ENCODE results near the gene ROR1. TPM values are rescaled to one million over a fixed set of nuclear protein-coding genes. Genes with fewer than 3 reads are reported as not detected.
A peak's percentile ranks its signal among the peaks of the same experiment; 100 is the strongest.

The ROR1 gene
- total RNA-seq, 4 donors from 2014 or later, result 10.6 to 21.7 (median 15.1) TPM

DNA sequence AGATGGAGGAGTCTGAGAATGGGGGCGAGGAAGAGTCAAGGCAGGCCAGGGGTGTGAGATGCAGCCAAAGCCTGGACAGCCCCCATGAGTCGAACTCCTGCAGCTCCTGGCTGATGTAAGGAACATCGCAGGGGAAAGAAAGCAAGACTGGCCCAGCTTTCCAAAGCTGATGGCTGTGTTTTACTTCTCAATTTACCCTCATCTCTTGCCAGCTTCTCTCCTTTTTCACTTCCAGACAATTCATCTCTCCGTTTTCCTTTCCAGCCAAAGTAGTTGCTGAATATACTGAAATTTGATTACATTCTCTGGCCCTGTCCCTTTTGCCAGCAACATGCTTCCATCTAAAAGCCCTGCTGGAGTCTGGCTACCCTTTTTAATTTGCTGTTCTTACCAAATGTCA, 389.6 kb downstream of the ROR1 start:
- Histone ChIP-seq H3K27me3 (no peaks in the 10 kb centered on the region), H3K4me3 (no peak overlapping the region), H3K9me3 (no peaks in the 10 kb centered on the region), H3K36me3 (peaks cover 4% of the 10 kb centered on the region), H3K27ac (peak overlapping the region; percentile 56), H3K4me1 (peaks cover 3% of the 10 kb centered on the region)
- TF ChIP-seq POLR2AphosphoS5 (IDR thresholded peaks at IDR 0.05), result no peak
- no peak for TF ChIP-seq POLR2A (IDR thresholded peaks at IDR 0.05)
- TF ChIP-seq, protein P1, sequence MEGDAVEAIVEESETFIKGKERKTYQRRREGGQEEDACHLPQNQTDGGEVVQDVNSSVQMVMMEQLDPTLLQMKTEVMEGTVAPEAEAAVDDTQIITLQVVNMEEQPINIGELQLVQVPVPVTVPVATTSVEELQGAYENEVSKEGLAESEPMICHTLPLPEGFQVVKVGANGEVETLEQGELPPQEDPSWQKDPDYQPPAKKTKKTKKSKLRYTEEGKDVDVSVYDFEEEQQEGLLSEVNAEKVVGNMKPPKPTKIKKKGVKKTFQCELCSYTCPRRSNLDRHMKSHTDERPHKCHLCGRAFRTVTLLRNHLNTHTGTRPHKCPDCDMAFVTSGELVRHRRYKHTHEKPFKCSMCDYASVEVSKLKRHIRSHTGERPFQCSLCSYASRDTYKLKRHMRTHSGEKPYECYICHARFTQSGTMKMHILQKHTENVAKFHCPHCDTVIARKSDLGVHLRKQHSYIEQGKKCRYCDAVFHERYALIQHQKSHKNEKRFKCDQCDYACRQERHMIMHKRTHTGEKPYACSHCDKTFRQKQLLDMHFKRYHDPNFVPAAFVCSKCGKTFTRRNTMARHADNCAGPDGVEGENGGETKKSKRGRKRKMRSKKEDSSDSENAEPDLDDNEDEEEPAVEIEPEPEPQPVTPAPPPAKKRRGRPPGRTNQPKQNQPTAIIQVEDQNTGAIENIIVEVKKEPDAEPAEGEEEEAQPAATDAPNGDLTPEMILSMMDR (IDR thresholded peaks at IDR 0.05), result no peak
- no peak for TF ChIP-seq EP300 (IDR thresholded peaks at IDR 0.05)
- DNase-seq (ENCODE audit: low spot score in 2 of 2), result no peak
- 78% methylated on average over 4 of the region's 4 CpGs for WGBS

- H3K9me3 ChIP-seq, result no peaks in the 10 kb centered on the region
- no peak overlapping the region for H3K4me3 ChIP-seq
- no peak overlapping the region for H3K27ac ChIP-seq
- H3K36me3 ChIP-seq, result peaks cover 4% of the 10 kb centered on the region
- WGBS, result 44% methylated on average over 1 of the region's 1 CpG
- no peaks in the 10 kb centered on the region for H3K27me3 ChIP-seq
- peaks cover 3% of the 10 kb centered on the region for H3K4me1 ChIP-seq
- TF ChIP-seq, protein P1 (IDR thresholded peaks at IDR 0.05), result no peak
- TF ChIP-seq POLR2AphosphoS5 (IDR thresholded peaks at IDR 0.05) (no peak), EP300 (IDR thresholded peaks at IDR 0.05) (no peak), POLR2A (IDR thresholded peaks at IDR 0.05) (no peak)
- DNase-seq (ENCODE audit: low spot score in 2 of 2), result no peak
Observed at GRCh38 chr1:64163970-64164369, 390.2 kb downstream of the ROR1 start.

- no peak for DNase-seq (ENCODE audit: low spot score in 2 of 2)
- no peaks in the 10 kb centered on the region for H3K9me3 ChIP-seq
- no peak overlapping the region for H3K27ac ChIP-seq
- peaks cover 5% of the 10 kb centered on the region for H3K4me1 ChIP-seq
- 75% methylated on average over 3 of the region's 3 CpGs for WGBS
- TF ChIP-seq EP300 (IDR thresholded peaks at IDR 0.05) (no peak), POLR2A (IDR thresholded peaks at IDR 0.05) (no peak), POLR2AphosphoS5 (IDR thresholded peaks at IDR 0.05) (no peak)
- TF ChIP-seq, protein P1 (IDR thresholded peaks at IDR 0.05), result no peak
- no peaks in the 10 kb centered on the region for H3K36me3 ChIP-seq
- no peak overlapping the region for H3K4me3 ChIP-seq
- no peaks in the 10 kb centered on the region for H3K27me3 ChIP-seq
Observed at GRCh38 chr1:64166629-64167028, 392.8 kb downstream of the ROR1 start.

DNA sequence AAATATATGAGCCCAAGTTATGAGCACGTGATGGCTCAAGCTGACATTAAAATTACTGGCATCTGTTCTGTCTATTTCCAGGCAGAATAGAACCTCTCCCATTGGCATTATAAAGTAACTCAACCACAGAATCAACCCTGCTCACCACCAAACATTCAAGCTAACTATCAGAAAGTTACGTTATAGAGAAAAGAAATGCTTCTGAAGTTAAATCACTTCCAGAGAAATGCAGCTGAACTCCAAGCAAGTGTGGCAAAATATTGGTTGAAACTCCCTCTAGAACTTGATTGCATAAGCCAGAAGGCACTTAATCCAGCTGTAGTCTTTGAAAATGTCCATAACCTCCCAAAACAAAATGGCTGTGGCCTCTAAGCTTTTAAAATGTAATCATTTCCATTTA, 393.4 kb downstream of the ROR1 start:
- Histone ChIP-seq H3K9me3 (no peaks in the 10 kb centered on the region), H3K4me1 (peaks cover 10% of the 10 kb centered on the region), H3K36me3 (no peaks in the 10 kb centered on the region), H3K27ac (no peak overlapping the region), H3K27me3 (no peaks in the 10 kb centered on the region), H3K4me3 (no peak overlapping the region)
- TF ChIP-seq, protein P1 (IDR thresholded peaks at IDR 0.05), result no peak
- no peak for TF ChIP-seq POLR2A (IDR thresholded peaks at IDR 0.05)
- no peak for TF ChIP-seq EP300 (IDR thresholded peaks at IDR 0.05)
- TF ChIP-seq POLR2AphosphoS5 (IDR thresholded peaks at IDR 0.05), result no peak
- WGBS, result 64% methylated on average over 2 of the region's 2 CpGs
- DNase-seq (ENCODE audit: low spot score in 2 of 2), result no peak

- 79% methylated on average over 1 of the region's 1 CpG for WGBS
- TF ChIP-seq, protein P1 (IDR thresholded peaks at IDR 0.05), result no peak
- TF ChIP-seq POLR2AphosphoS5 (IDR thresholded peaks at IDR 0.05), result no peak
- no peak for TF ChIP-seq POLR2A (IDR thresholded peaks at IDR 0.05)
- no peak for TF ChIP-seq EP300 (IDR thresholded peaks at IDR 0.05)
- H3K27ac ChIP-seq, result no peak overlapping the region
Observed at GRCh38 chr1:64171246-64171645, 397.4 kb downstream of the ROR1 start.

More at GRCh38 chr1:64171246-64171645, 397.4 kb downstream of the ROR1 start:
- no peaks in the 10 kb centered on the region for H3K36me3 ChIP-seq
- no peak overlapping the region for H3K4me3 ChIP-seq
- no peaks in the 10 kb centered on the region for H3K27me3 ChIP-seq
- no peak for DNase-seq (ENCODE audit: low spot score in 2 of 2)
- H3K4me1 ChIP-seq, result peaks cover 7% of the 10 kb centered on the region
- no peaks in the 10 kb centered on the region for H3K9me3 ChIP-seq

All from suprapubic skin (tissue), 4 donors.